Trophoblast cell (in vitro differentiated cells and primary cell): ENCODE data around the gene SERPINB1.

Experiments
- DNase-seq, 2 donors: peaks; one replicate each; pipeline ENCODE4 v3.0.0-alpha.2; 2016
- H2AFZ ChIP-seq: 2 replicates; pipeline ENCODE4 v1.6.1; 2013; ENCODE audit warnings: low read length, moderate library complexity, mild to moderate bottlenecking; ENCODE audit not compliant: insufficient read depth, poor library complexity
- H2AK5ac ChIP-seq: 2 replicates; pipeline ENCODE4 v1.6.1; 2013; ENCODE audit warnings: mild to moderate bottlenecking, low read length
- H2BK120ac ChIP-seq: 2 replicates; pipeline ENCODE4 v1.6.1; 2013; ENCODE audit warnings: low read length, mild to moderate bottlenecking, moderate library complexity; ENCODE audit not compliant: insufficient read depth, poor library complexity
- H2BK12ac ChIP-seq: 2 replicates; pipeline ENCODE4 v1.6.1; 2013; ENCODE audit warnings: mild to moderate bottlenecking, low read length, moderate library complexity
- H2BK5ac ChIP-seq: 2 replicates; pipeline ENCODE4 v1.6.1; 2013; ENCODE audit warnings: low read length, low read depth, moderate library complexity, mild to moderate bottlenecking; ENCODE audit not compliant: poor library complexity
- H3K14ac ChIP-seq: 2 replicates; pipeline ENCODE4 v1.6.1; 2013; ENCODE audit warnings: mild to moderate bottlenecking, low read length
- H3K18ac ChIP-seq: 2 replicates; pipeline ENCODE4 v1.6.1; 2013; ENCODE audit warnings: mild to moderate bottlenecking, low read length
- H3K23ac ChIP-seq: 2 replicates; pipeline ENCODE4 v1.6.1; 2013; ENCODE audit warnings: low read length
- H3K27ac ChIP-seq: 2 replicates; pipeline ENCODE4 v1.5.1; 2013; ENCODE audit warnings: low read depth, mild to moderate bottlenecking, inconsistent platforms, low read length, moderate library complexity
- H3K27me3 ChIP-seq: 2 replicates; pipeline ENCODE4 v1.6.1; 2013; ENCODE audit warnings: inconsistent platforms, mild to moderate bottlenecking, low read length, moderate library complexity; ENCODE audit not compliant: insufficient read depth
- H3K36me3 ChIP-seq, 2 experiments: 1 replicate in 1 of 2; 2 replicates in 1 of 2; pipeline ENCODE4 v1.6.1; 2013; ENCODE audit warnings: low read length in 2 of 2, mild to moderate bottlenecking in 2 of 2, moderate library complexity in 1 of 2; ENCODE audit not compliant: insufficient read depth in 2 of 2, control insufficient read depth in 1 of 2
- H3K4ac ChIP-seq: 2 replicates; pipeline ENCODE4 v1.6.1; 2013; ENCODE audit warnings: low read depth, mild to moderate bottlenecking, low read length, moderate library complexity
- H3K4me1 ChIP-seq, 2 experiments: 1 replicate in 1 of 2; 2 replicates in 1 of 2; pipeline ENCODE4 v1.6.1; 2013; ENCODE audit warnings: low read length in 2 of 2, mild to moderate bottlenecking in 2 of 2, moderate library complexity in 1 of 2; ENCODE audit not compliant: insufficient read depth in 2 of 2, control insufficient read depth in 1 of 2
- H3K4me2 ChIP-seq: 2 replicates; pipeline ENCODE4 v1.6.1; 2013; ENCODE audit warnings: inconsistent platforms, mild to moderate bottlenecking, low read length, moderate library complexity
- H3K4me3 ChIP-seq: 2 replicates; pipeline ENCODE4 v1.5.1; 2013; ENCODE audit warnings: mild to moderate bottlenecking, low read depth, low read length, inconsistent platforms
- H3K79me1 ChIP-seq: one replicate; pipeline ENCODE4 v1.6.1; 2013; ENCODE audit warnings: low read length
- H3K79me2 ChIP-seq: 2 replicates; pipeline ENCODE4 v1.6.1; 2013; ENCODE audit warnings: low read length, mild to moderate bottlenecking; ENCODE audit not compliant: control insufficient read depth, insufficient read depth, poor library complexity
- H3K9ac ChIP-seq: 2 replicates; pipeline ENCODE4 v1.6.1; 2013; ENCODE audit warnings: mild to moderate bottlenecking, low read length
- H3K9me3 ChIP-seq: 2 replicates; pipeline ENCODE4 v1.6.1; 2013; ENCODE audit warnings: low read depth, mild to moderate bottlenecking, control low read depth, inconsistent platforms, low read length; ENCODE audit not compliant: insufficient read depth
- H4K12ac ChIP-seq: 2 replicates; pipeline ENCODE4 v1.6.1; 2013; ENCODE audit warnings: low read depth, mild to moderate bottlenecking, low read length, moderate library complexity
- H4K8ac ChIP-seq: 2 replicates; pipeline ENCODE4 v1.6.1; 2013; ENCODE audit warnings: low read depth, mild to moderate bottlenecking, low read length, moderate library complexity
- H4K91ac ChIP-seq: one replicate; pipeline ENCODE4 v1.6.1; 2013; ENCODE audit warnings: low read depth, mild to moderate bottlenecking, low read length, moderate library complexity
- WGBS: extraction: QIAGEN DNeasy Blood & Tissue Kit; methylation state at CpG from one replicate; pipeline ENCODE4 v1.1.7; 2013; ENCODE audit warnings: missing lambda C conversion rate; ENCODE audit not compliant: insufficient read length, insufficient coverage; ENCODE audit errors: extremely low coverage; 5-methylcytosine and 5-hydroxymethylcytosine counted together

SERPINB1 gene

DNA sequence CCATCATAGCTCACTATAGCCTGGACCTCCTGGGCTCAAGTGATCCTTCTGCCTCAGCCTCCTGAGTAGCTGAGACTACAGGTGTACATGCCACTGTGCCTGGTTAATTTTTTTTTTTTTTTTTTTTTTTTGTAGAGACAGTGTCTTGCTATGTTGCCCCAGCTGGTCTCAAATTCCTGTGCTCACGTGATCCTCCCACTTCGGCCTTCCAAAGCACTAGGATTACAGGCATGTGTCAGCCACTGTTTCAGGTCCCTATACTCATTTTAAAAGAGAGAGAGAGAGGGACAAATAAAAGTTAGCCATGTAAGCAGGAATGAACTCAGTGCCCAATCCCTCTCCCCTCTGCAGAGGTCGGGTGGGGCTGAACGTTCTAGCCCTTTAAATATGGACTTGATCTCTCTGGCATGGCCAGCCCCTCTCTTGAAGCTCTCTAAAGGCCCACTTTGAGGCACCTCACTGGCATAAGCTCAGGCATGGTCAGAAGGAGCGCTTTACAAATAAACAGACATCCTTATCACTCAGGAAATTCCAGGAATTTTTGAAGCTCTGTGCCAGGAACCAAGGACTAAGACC lies 9.0 kb upstream of the SERPINB1 start:
- H4K12ac ChIP-seq = no peak overlapping the region
- no peak overlapping the region for H3K27ac ChIP-seq
- WGBS = no CpG with 5 or more reads among the region's 5 CpGs
- no peaks in the 10 kb centered on the region for H3K27me3 ChIP-seq
- H3K4ac ChIP-seq = no peak overlapping the region
- no peak overlapping the region for H2BK5ac ChIP-seq
- H3K4me2 ChIP-seq = no peak overlapping the region
- peaks cover 14 to 21% of the 10 kb centered on the region in 2 experiments for H3K4me1 ChIP-seq
- no peak overlapping the region for H3K9ac ChIP-seq
- H3K14ac ChIP-seq = no peak overlapping the region
- H2BK120ac ChIP-seq = peak overlapping the region; percentile 22
- no peak overlapping the region for H4K91ac ChIP-seq
- H3K9me3 ChIP-seq = no peaks in the 10 kb centered on the region
- no peak overlapping the region for H2AK5ac ChIP-seq
- peak; percentile 70 to 86 for DNase-seq
- H2BK12ac ChIP-seq = no peak overlapping the region
- peak overlapping the region; percentile 9 for H4K8ac ChIP-seq
- H3K79me1 ChIP-seq = peaks cover 4% of the 10 kb centered on the region
- H3K18ac ChIP-seq = no peak overlapping the region
- H2AFZ ChIP-seq = no peak overlapping the region
- H3K4me3 ChIP-seq = no peak overlapping the region
- H3K79me2 ChIP-seq = no peaks in the 10 kb centered on the region
- H3K23ac ChIP-seq = no peak overlapping the region
- H3K36me3 ChIP-seq = no peaks in the 10 kb centered on the region

DNA sequence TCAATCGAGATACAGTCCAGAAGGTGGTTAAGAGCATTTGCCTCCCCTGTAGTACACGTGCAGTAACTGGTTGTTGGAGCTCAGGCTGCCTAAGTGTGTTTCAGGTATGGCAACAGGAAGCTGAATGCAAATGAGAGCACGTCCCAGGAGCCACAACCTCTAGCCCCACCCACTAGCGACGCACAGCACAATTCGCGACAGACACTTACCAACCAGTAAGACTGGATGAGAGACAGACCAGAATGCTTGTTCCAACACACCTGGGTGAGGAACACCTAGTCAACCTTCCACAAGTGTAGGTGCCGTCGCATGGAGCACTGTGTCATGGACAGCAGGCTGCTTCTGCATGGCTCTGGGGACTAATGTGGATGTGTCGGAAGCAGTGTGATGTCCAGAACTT lies 7.2 kb upstream of the SERPINB1 start:
- no peak overlapping the region for H4K91ac ChIP-seq
- H3K9me3 ChIP-seq = no peaks in the 10 kb centered on the region
- no peaks in the 10 kb centered on the region for H3K27me3 ChIP-seq
- WGBS = no CpG with 5 or more reads among the region's 10 CpGs
- peaks cover 9 to 12% of the 10 kb centered on the region in 2 experiments for H3K4me1 ChIP-seq
- no peaks in the 10 kb centered on the region for H3K79me2 ChIP-seq
- no peak overlapping the region for H3K4ac ChIP-seq
- DNase-seq = peak; percentile 79 to 85
- no peak overlapping the region for H3K23ac ChIP-seq
- no peaks in the 10 kb centered on the region for H3K79me1 ChIP-seq
- no peak overlapping the region for H3K4me3 ChIP-seq
- H2BK5ac ChIP-seq = no peak overlapping the region
- H3K27ac ChIP-seq = no peak overlapping the region
- no peak overlapping the region for H3K14ac ChIP-seq
- H3K9ac ChIP-seq = no peak overlapping the region
- no peak overlapping the region for H3K4me2 ChIP-seq
- no peak overlapping the region for H3K18ac ChIP-seq
- no peak overlapping the region for H4K12ac ChIP-seq
- H4K8ac ChIP-seq = no peak overlapping the region
- no peak overlapping the region for H2AK5ac ChIP-seq
- H2AFZ ChIP-seq = no peak overlapping the region
- H2BK120ac ChIP-seq = no peak overlapping the region
- no peaks in the 10 kb centered on the region for H3K36me3 ChIP-seq
- H2BK12ac ChIP-seq = no peak overlapping the region

DNA sequence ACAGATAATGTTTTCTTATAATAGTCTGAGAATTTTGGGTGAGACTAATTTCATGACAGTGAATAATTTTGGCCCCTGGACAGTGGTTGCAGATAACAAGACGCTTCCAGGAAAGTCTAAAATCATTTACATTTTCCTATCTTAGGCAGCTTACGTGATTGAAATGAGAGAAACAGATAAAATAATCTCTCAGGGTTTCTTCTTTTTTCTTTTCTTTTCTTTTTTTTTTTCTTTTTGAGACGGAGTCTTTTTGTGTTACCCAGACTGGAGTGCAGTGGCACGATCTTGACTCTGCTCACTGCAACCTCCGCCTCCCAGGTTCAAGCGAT lies 4.2 kb upstream of the SERPINB1 start:
- WGBS = no CpG with 5 or more reads among the region's 6 CpGs
- Histone ChIP-seq H2BK120ac (no peak overlapping the region), H4K8ac (no peak overlapping the region)

DNA sequence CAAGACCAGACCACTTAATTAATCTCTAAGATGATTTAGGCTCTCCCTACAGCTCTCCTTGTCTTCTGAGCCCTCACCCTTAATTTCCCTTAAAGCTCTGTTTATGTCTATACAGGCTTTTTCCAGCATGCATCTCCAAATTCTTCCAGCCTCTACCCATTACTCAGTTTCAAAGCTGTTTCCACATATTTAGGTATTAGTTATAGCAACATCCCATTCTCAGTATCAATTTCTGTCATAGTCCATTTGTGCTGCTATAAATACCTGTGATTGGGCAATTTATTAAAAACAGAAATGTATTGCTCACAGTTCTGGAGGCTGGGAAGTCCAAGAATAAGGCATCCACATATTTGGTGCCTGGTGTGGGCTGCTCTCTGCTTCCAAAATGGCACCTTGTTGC lies 2.3 kb upstream of the SERPINB1 start:
- no peak for DNase-seq
- Histone ChIP-seq H3K18ac (no peak overlapping the region), H2BK120ac (no peak overlapping the region), H3K9me3 (no peaks in the 10 kb centered on the region), H3K4me2 (no peak overlapping the region), H3K27me3 (no peaks in the 10 kb centered on the region), H4K12ac (no peak overlapping the region), H3K79me1 (peaks cover 15% of the 10 kb centered on the region), H2BK5ac (no peak overlapping the region), H3K4ac (no peak overlapping the region), H2AFZ (no peak overlapping the region), H4K8ac (no peak overlapping the region), H3K36me3 (no peaks in the 10 kb centered on the region), H3K23ac (no peak overlapping the region), H2AK5ac (no peak overlapping the region), H3K14ac (no peak overlapping the region), H4K91ac (no peak overlapping the region), H3K9ac (no peak overlapping the region), H3K27ac (no peak overlapping the region), H3K4me3 (no peak overlapping the region), H3K79me2 (peaks cover 4% of the 10 kb centered on the region), H3K4me1 (peaks cover 10 to 15% of the 10 kb centered on the region in 2 experiments), H2BK12ac (no peak overlapping the region)

More for the DNA sequence above, 4.2 kb upstream of the SERPINB1 start:
- Histone ChIP-seq H3K23ac (no peak overlapping the region), H2BK12ac (no peak overlapping the region), H3K4ac (no peak overlapping the region), H2AFZ (no peak overlapping the region), H3K18ac (no peak overlapping the region), H4K12ac (no peak overlapping the region), H3K79me1 (peaks cover 10% of the 10 kb centered on the region), H3K79me2 (peaks cover 2% of the 10 kb centered on the region), H2BK5ac (no peak overlapping the region), H3K4me1 (peaks cover 6 to 12% of the 10 kb centered on the region in 2 experiments), H4K91ac (no peak overlapping the region), H3K27ac (no peak overlapping the region), H3K27me3 (no peaks in the 10 kb centered on the region), H3K9me3 (no peaks in the 10 kb centered on the region), H3K4me2 (no peak overlapping the region), H3K14ac (no peak overlapping the region), H3K9ac (no peak overlapping the region), H2AK5ac (no peak overlapping the region), H3K36me3 (no peaks in the 10 kb centered on the region), H3K4me3 (no peak overlapping the region)
- no peak for DNase-seq
